ENCODE results near the gene PDE6G. TPM values are rescaled to one million over a fixed set of nuclear protein-coding genes. Genes with fewer than 3 reads are reported as not detected.

The PDE6G gene
- total RNA-seq, 2 experiments from 2014 or later = 10.0 to 10.9 TPM

DNA sequence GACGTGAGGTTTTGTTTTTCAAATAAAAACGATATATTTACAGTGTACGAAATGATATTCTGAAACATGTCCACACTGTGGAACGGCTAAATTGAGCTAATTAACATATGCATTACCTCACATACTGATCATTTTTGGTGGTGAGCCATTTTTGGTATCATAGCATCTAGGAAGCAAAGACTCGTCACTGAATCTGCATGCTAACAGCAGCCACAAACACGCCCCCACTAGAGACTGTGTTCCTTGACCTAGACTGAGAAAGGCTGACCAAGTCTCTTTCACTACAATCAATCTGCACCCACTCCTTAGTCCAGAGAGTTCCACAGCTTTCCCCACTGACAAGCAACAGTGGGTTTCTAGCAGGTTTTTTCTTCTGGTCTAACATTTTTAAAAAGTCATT, 48.9 kb downstream of the PDE6G start:
- no peak overlapping the region for H3K4me3 Mint-ChIP-seq
- no peak for DNase-seq
- H3K4me1 Mint-ChIP-seq = peaks cover 14% of the 10 kb centered on the region
- H3K27ac Mint-ChIP-seq = peak overlapping the region; percentile 26
- no peaks in the 10 kb centered on the region for H3K27me3 Mint-ChIP-seq
- no peaks in the 10 kb centered on the region for H3K9me3 Mint-ChIP-seq
- ChIA-PET CTCF (interaction anchor here (1.1 kb wide), 1 partner anchor 9 kb away, joined by 3 read pairs; no protein-coding TSS in a partner anchor), POLR2A (interaction anchor here (0.8 kb wide), 1 partner anchor 100 kb away, joined by 4 read pairs; no protein-coding TSS in a partner anchor)
- H3K36me3 Mint-ChIP-seq (ENCODE audit: low read depth) = peaks cover 55% of the 10 kb centered on the region

DNA sequence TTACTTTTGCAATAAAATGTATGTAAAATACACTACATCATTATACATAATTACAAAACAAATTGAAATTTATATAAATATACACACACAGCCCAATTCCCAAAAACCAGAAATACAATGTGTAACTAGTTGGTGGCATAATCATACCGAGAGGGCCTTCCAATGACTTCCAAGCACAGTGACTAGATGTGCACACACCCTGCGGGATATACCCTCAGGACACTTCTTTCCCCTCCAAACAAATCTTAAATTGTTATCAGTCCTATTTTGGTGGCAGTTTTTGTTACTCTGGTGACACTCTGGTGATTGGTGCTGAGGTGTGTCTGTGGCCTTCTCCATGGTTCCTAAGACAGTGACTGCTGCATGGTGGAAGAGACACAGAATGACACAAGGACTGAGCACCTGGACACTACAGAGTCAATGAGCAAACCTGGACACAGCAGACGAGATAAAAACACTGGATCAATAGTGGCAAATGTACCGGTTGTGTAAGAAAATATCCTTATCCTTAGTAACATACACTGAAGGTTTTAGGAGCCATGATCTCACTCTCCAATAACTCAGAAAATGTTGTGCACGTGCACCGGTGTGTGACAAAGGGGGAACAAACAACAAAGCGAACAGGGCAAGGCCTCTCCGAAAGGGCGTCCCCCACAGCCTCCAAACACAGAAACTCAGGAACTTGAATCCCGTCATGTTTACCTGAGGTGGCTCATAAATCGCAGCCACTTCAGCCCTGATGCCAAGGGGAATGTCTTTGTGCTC, 52.3 kb downstream of the PDE6G start:
- Mint-ChIP-seq H3K27me3 (no peaks in the 10 kb centered on the region), H3K27ac (no peak overlapping the region), H3K9me3 (no peaks in the 10 kb centered on the region), H3K36me3 (ENCODE audit: low read depth) (peaks cover 61% of the 10 kb centered on the region), H3K4me1 (peaks cover 12% of the 10 kb centered on the region), H3K4me3 (no peak overlapping the region)
- ChIA-PET POLR2A (no interaction called here), CTCF (no interaction called here)
- DNase-seq = no peak

- peak overlapping the region; percentile 48 for H3K27ac Mint-ChIP-seq
- DNase-seq = peak; percentile 46
- peaks cover 10% of the 10 kb centered on the region for H3K4me1 Mint-ChIP-seq
- H3K36me3 Mint-ChIP-seq (ENCODE audit: low read depth) = peaks cover 60% of the 10 kb centered on the region
- H3K9me3 Mint-ChIP-seq = no peaks in the 10 kb centered on the region
- no peak overlapping the region for H3K4me3 Mint-ChIP-seq
- ChIA-PET CTCF (interaction anchor here (0.5 to 2.7 kb wide), 20 partner anchors 10 to 436 kb away, joined by 3 to 17 read pairs (median 4); partner anchors contain the start of genes ARL16, DCXR, FAAP100 and HGS), POLR2A (interaction anchor here (1.7 kb wide), 1 partner anchor 11 kb away, joined by 4 read pairs; no protein-coding TSS in a partner anchor)
- H3K27me3 Mint-ChIP-seq = no peaks in the 10 kb centered on the region
Measured at GRCh38 chr17:81601525-81602120, 54.7 kb downstream of the PDE6G start.

Other genes starting within 250 kb of the PDE6G start
- gene ACTG1, start 143.7 kb downstream of the PDE6G start, total RNA-seq = 1,000 to 10,000 TPM; 3,658 to 3,769 TPM
- gene FSCN2, start 128.2 kb downstream of the PDE6G start, total RNA-seq = under 1 TPM; 0.43 to 0.50 TPM
- 10 to 100 TPM; 29.0 TPM for gene FAAP100, start 104.2 kb downstream of the PDE6G start, total RNA-seq
- gene NPLOC4, start 19.4 kb downstream of the PDE6G start, total RNA-seq = 10 to 100 TPM; 84.6 to 89.0 TPM
- gene TSPAN10, start 19.3 kb downstream of the PDE6G start, total RNA-seq = under 1 TPM; 0.38 to 0.43 TPM
- 10 to 100 TPM; 59.3 TPM for gene OXLD1, start 10.1 kb upstream of the PDE6G start, total RNA-seq
- 10 to 100 TPM; 28.8 to 33.3 TPM for gene CCDC137, start 10.2 kb upstream of the PDE6G start, total RNA-seq
- 10 to 100 TPM; 17.5 to 17.8 TPM for gene ARL16, start 27.3 kb upstream of the PDE6G start, total RNA-seq
- 100 to 1,000 TPM; 122 to 130 TPM for gene HGS, start 27.5 kb upstream of the PDE6G start, total RNA-seq
- gene MRPL12, start 46.8 kb upstream of the PDE6G start, total RNA-seq = 10 to 100 TPM; 57.2 to 59.6 TPM
- 10 to 100 TPM; 18.5 to 22.1 TPM for gene SLC25A10, start 55.7 kb upstream of the PDE6G start, total RNA-seq
- gene GCGR, start 147.6 kb upstream of the PDE6G start, total RNA-seq = not detected
- gene MCRIP1, start 176.7 kb upstream of the PDE6G start, total RNA-seq = 10 to 100 TPM; 37.1 to 38.2 TPM
- gene PPP1R27, start 178.5 kb upstream of the PDE6G start, total RNA-seq = not detected
- gene P4HB, start 204.0 kb upstream of the PDE6G start, total RNA-seq = 100 to 1,000 TPM; 483 to 496 TPM
- gene ARHGDIA, start 214.8 kb upstream of the PDE6G start, total RNA-seq = 100 to 1,000 TPM; 636 to 661 TPM
- gene ALYREF, start 235.0 kb upstream of the PDE6G start, total RNA-seq = 100 to 1,000 TPM; 159 to 160 TPM
- 10 to 100 TPM; 95.9 to 98.4 TPM for gene ANAPC11, start 235.2 kb upstream of the PDE6G start, total RNA-seq
- gene NPB, start 245.7 kb upstream of the PDE6G start, total RNA-seq = under 1 TPM in 1 of 2 experiments, not detected in 1; 0.38 TPM

Data from activated CD4-positive, alpha-beta memory T cell treated with anti-CD3 and anti-CD28 coated beads, Interleukin-2, amount 10 ng/mL, durations not matched to agents 7 days and 5 days (primary cell).